Measurements from ENCODE around the gene TBC1D1. TPM values are rescaled to one million over a fixed set of nuclear protein-coding genes. Genes with fewer than 3 reads are reported as not detected.

Gene TBC1D1
- polyA plus RNA-seq, 1 donor (not counting 4 experiments of a cell fraction or from before 2014, with no cell fraction given): 32.5 TPM

DNA sequence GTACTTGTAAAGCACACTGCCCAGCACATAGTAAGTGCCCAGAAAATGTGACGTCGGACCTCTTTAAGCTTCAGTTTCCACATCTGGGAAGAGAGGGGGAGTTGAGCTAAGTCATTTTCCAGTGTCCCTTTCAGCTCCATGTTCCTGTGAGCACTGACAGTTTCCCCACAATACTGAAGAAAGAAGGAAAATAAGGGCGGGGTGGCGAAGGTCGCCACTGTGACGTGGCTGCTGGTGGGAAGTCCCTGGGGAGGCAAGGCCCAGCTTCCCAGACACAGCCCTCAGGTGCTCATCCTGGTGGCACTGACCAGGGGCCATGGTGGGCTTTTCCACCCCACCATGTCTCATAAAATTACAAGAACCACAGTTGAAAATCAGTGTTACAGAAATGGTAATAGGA lies 191.1 kb downstream of the TBC1D1 start:
- DNase-seq (ENCODE audit: low read depth, low spot score): no peak
- Histone ChIP-seq H3K4me1 (ENCODE audit: control insufficient read depth, extremely low read depth, insufficient read depth, low read length) (peaks cover 10% of the 10 kb centered on the region), H2AFZ (ENCODE audit: control insufficient read depth, low read length) (no peak overlapping the region), H3K9me3 (ENCODE audit: control insufficient read depth, low read depth, low read length) (no peaks in the 10 kb centered on the region), H3K9ac (ENCODE audit: control insufficient read depth, extremely low read depth, insufficient read depth, low read length) (no peak overlapping the region), H3K27ac (ENCODE audit: control insufficient read depth, insufficient read depth, low read length) (no peak overlapping the region), H3K9me1 (ENCODE audit: control insufficient read depth, extremely low read depth, insufficient read depth, low read length) (no peaks in the 10 kb centered on the region), H3K36me3 (ENCODE audit: control insufficient read depth in 2 of 2, extremely low read depth in 1 of 2, insufficient read depth in 2 of 2, low read length in 2 of 2) (no peaks in the 10 kb centered on the region), H3K4me3 (ENCODE audit: control insufficient read depth in 2 of 3, extremely low read depth in 1 of 3, insufficient read depth in 2 of 3, low read depth in 1 of 3, low read length in 3 of 3) (no peak overlapping the region), H3K27me3 (ENCODE audit: control insufficient read depth, extremely low read depth, insufficient read depth, low read length) (no peaks in the 10 kb centered on the region), H3K4me2 (ENCODE audit: control insufficient read depth, extremely low read depth, insufficient read depth, low read depth, low read length) (no peak overlapping the region), H4K20me1 (ENCODE audit: control insufficient read depth, extremely low read depth, insufficient read depth, low read length) (no peaks in the 10 kb centered on the region), H3K79me2 (ENCODE audit: control insufficient read depth, insufficient read depth, low read length) (no peaks in the 10 kb centered on the region)
- TF ChIP-seq, protein P1, sequence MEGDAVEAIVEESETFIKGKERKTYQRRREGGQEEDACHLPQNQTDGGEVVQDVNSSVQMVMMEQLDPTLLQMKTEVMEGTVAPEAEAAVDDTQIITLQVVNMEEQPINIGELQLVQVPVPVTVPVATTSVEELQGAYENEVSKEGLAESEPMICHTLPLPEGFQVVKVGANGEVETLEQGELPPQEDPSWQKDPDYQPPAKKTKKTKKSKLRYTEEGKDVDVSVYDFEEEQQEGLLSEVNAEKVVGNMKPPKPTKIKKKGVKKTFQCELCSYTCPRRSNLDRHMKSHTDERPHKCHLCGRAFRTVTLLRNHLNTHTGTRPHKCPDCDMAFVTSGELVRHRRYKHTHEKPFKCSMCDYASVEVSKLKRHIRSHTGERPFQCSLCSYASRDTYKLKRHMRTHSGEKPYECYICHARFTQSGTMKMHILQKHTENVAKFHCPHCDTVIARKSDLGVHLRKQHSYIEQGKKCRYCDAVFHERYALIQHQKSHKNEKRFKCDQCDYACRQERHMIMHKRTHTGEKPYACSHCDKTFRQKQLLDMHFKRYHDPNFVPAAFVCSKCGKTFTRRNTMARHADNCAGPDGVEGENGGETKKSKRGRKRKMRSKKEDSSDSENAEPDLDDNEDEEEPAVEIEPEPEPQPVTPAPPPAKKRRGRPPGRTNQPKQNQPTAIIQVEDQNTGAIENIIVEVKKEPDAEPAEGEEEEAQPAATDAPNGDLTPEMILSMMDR (optimal IDR thresholded peaks at IDR 0.05 in 1 of 3, IDR thresholded peaks at IDR 0.05 in 1 of 3, conservative IDR thresholded peaks at IDR 0.05 in 1 of 3; ENCODE audit: extremely low read depth in 1 of 3, insufficient read depth in 2 of 3, low read length in 3 of 3): no peak
- TF ChIP-seq EZH2 (IDR thresholded peaks at IDR 0.05; ENCODE audit: low read length): no peak
- dilution Hi-C loops (cut with MboI; ENCODE audit: extremely low pct_ligation_motif_present, low sequenced_read_pairs): no loop called here
- no peak for FAIRE-seq

DNA sequence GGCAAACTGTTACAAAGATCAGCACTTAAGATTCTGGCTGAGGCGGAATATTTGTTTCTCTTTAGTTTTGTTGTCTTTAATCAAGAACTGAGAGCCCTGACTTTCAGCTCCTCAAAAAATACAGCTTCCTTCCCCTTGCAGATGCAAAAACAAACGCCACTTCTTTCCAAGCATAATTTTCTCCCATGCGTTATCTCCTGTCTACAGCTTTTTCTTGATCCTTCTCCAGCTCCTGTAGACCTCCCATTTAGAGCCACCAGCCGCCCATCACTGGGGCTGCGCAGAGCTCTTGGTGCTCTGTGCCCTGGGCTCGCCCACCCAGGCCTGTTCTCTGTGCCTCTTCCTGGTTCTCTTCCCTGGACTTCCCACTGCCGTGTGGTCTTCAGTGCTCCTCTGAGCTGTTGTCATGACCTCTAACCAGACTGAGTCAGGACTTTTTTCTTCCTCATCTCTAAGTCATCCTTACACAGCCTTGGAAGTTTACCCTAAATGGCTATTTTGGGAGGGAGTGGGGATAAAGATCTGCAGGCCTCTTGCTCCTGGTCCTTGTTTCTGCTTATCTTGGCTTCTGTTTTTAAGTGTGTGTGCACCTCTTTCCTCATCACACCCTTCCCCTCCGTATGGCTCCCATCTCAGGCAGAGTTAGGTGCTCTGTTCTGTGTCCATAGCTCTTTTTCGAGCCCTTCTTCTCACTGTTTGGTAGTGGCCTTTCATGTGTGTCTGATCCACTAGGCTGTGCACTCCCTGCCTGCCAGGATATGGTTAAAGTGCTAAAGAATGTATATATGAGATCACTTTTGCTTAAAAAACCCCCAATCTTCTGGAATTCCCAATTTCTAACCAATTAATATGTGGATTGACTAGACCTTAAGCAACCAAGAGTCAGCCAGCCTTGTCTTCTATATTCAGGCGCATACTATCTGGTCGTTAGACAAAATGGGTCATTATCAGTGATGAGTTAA lies 191.8 kb downstream of the TBC1D1 start:
- H3K36me3 ChIP-seq (ENCODE audit: control insufficient read depth in 2 of 2, extremely low read depth in 1 of 2, insufficient read depth in 2 of 2, low read length in 2 of 2): no peaks in the 10 kb centered on the region
- DNase-seq (ENCODE audit: low read depth, low spot score) (no peak), FAIRE-seq (no peak)
- no peak overlapping the region for H2AFZ ChIP-seq (ENCODE audit: control insufficient read depth, low read length)
- H3K79me2 ChIP-seq (ENCODE audit: control insufficient read depth, insufficient read depth, low read length): no peaks in the 10 kb centered on the region
- no peaks in the 10 kb centered on the region for H3K9me1 ChIP-seq (ENCODE audit: control insufficient read depth, extremely low read depth, insufficient read depth, low read length)
- H3K9ac ChIP-seq (ENCODE audit: control insufficient read depth, extremely low read depth, insufficient read depth, low read length): no peak overlapping the region
- H3K9me3 ChIP-seq (ENCODE audit: control insufficient read depth, low read depth, low read length): no peaks in the 10 kb centered on the region
- TF ChIP-seq, protein P1 (optimal IDR thresholded peaks at IDR 0.05 in 1 of 3, IDR thresholded peaks at IDR 0.05 in 1 of 3, conservative IDR thresholded peaks at IDR 0.05 in 1 of 3; ENCODE audit: extremely low read depth in 1 of 3, insufficient read depth in 2 of 3, low read length in 3 of 3): no peak
- no peak for TF ChIP-seq EZH2 (IDR thresholded peaks at IDR 0.05; ENCODE audit: low read length)
- H3K4me2 ChIP-seq (ENCODE audit: control insufficient read depth, extremely low read depth, insufficient read depth, low read depth, low read length): no peak overlapping the region
- no peak overlapping the region for H3K4me3 ChIP-seq (ENCODE audit: control insufficient read depth in 2 of 3, extremely low read depth in 1 of 3, insufficient read depth in 2 of 3, low read depth in 1 of 3, low read length in 3 of 3)
- H3K27ac ChIP-seq (ENCODE audit: control insufficient read depth, insufficient read depth, low read length): no peak overlapping the region
- no peaks in the 10 kb centered on the region for H4K20me1 ChIP-seq (ENCODE audit: control insufficient read depth, extremely low read depth, insufficient read depth, low read length)
- dilution Hi-C loops (cut with MboI; ENCODE audit: extremely low pct_ligation_motif_present, low sequenced_read_pairs): no loop called here
- peaks cover 10% of the 10 kb centered on the region for H3K4me1 ChIP-seq (ENCODE audit: control insufficient read depth, extremely low read depth, insufficient read depth, low read length)
- H3K27me3 ChIP-seq (ENCODE audit: control insufficient read depth, extremely low read depth, insufficient read depth, low read length): no peaks in the 10 kb centered on the region

Data from keratinocyte (primary cell).